Activated naive CD4-positive, alpha-beta T cell treated with anti-CD3 and anti-CD28 coated beads for 36 hours (primary cell): Measurements from ENCODE around the gene CAPN9. TPM values are rescaled to one million over a fixed set of nuclear protein-coding genes. Genes with fewer than 3 reads are reported as not detected.
"Not testable (repeated sequence)": the region's sequence is repeated elsewhere in the genome, so short reads cannot be mapped to it uniquely, and the experiment has no call there.

Source experiments
- CTCF ChIA-PET: fragments of 350-600 bp; sonication (Branson Sonifier 250); formaldehyde crosslinking; loops from one replicate; lab custom pipeline; 2021; ENCODE audit warnings: antibody characterized with exemption; lab: Charles Lee
- DNase-seq: peaks from one replicate; pipeline ENCODE4 v3.0.0-alpha.2; 2020
- H3K27ac Mint-ChIP-seq: one replicate; pipeline ENCODE4 v1.8.0; 2021; ENCODE audit warnings: mild to moderate bottlenecking, mixed read lengths
- H3K27me3 Mint-ChIP-seq: one replicate; pipeline ENCODE4 v1.8.0; 2021; ENCODE audit warnings: low read depth, mixed read lengths
- H3K36me3 Mint-ChIP-seq: one replicate; pipeline ENCODE4 v1.8.0; 2021; ENCODE audit warnings: low read depth, mixed read lengths
- H3K4me1 Mint-ChIP-seq: one replicate; pipeline ENCODE4 v1.8.0; 2021; ENCODE audit warnings: low read depth, mixed read lengths
- H3K4me3 Mint-ChIP-seq: one replicate; pipeline ENCODE4 v1.8.0; 2021; ENCODE audit warnings: mild to moderate bottlenecking, moderate library complexity, mixed read lengths
- H3K9me3 Mint-ChIP-seq: one replicate; pipeline ENCODE4 v1.8.0; 2021; ENCODE audit warnings: mixed read lengths
- intact Hi-C: fragments of 100-400 bp; cut with micrococcal nuclease; formaldehyde crosslinking; loops from one replicate; pipeline ENCODE4 v1.15.1; 2023
- total RNA-seq, 2 experiments: library from RNA; stranded (reverse); gene quantifications; one replicate each; pipeline ENCODE4 v1.2.3, GENCODE V29; 2021

The CAPN9 gene
- total RNA-seq, 2 experiments from 2014 or later = not detected

DNA sequence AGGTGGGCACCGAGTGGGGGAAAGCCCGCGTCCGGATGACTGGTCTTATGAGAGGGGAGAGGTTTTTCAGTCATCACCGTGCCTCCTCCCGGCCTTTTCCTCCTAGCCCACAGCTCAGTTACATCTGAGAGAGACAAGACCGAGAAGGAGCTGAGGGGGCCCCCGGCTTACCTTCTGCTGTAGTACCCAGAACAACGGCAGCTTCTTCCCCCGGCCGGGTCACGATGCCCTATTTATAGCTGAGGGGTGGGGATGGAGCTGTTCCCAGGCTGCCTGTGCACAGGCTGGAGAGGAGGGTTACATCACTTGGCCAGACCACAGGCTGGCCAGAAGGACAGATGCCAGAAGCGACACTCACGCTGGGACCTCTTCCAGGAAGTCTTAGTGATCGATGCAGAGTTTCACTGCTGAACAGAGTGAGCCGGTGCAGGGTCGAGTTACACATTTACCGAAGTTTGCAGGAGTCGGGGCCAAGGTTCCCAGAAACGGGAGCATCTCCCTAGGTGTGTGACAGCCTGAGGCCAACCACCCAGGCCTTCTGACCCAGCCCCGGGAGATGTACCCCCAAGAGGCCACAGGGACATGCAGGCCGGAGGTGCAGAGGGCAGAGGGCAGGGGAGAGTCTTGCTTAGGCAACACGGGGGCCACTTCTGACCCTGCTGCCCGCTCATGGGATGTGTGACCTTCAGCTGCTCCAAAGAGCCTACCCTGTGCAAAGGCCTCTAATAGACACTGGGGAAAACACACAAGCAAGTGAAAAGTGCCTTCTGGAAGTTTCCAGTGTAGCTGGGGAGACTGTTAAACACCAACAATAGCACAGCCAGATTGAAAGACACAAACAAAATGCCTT, 33.0 kb upstream of the CAPN9 start, which contains the start of gene AGT:
AGT (minus strand) TSS at position 208 of the 850 bp plus-strand sequence. CDS start 3,299 bp downstream, outside the sequence.
- Mint-ChIP-seq H3K4me3 (no peak within 1 kb of the TSS), H3K4me1 (no peaks in the 10 kb centered on the region), H3K27me3 (peaks cover 6% of the 10 kb centered on the region), H3K9me3 (peaks cover 5% of the 10 kb centered on the region), H3K36me3 (no peaks in the 10 kb centered on the region), H3K27ac (no peak within 1 kb of the TSS)
- no peak for DNase-seq
- CTCF ChIA-PET = no interaction called here
- intact Hi-C loops = no loop called here

GRCh38 chr1:230715510-230715909, 31.7 kb upstream of the CAPN9 start:
- CTCF ChIA-PET = no interaction called here
- Mint-ChIP-seq H3K4me1 (no peaks in the 10 kb centered on the region), H3K9me3 (peaks cover 5% of the 10 kb centered on the region), H3K27me3 (peaks cover 6% of the 10 kb centered on the region), H3K36me3 (no peaks in the 10 kb centered on the region), H3K4me3 (no peak overlapping the region), H3K27ac (no peak overlapping the region)
- intact Hi-C loops = no loop called here
- no peak for DNase-seq

DNA sequence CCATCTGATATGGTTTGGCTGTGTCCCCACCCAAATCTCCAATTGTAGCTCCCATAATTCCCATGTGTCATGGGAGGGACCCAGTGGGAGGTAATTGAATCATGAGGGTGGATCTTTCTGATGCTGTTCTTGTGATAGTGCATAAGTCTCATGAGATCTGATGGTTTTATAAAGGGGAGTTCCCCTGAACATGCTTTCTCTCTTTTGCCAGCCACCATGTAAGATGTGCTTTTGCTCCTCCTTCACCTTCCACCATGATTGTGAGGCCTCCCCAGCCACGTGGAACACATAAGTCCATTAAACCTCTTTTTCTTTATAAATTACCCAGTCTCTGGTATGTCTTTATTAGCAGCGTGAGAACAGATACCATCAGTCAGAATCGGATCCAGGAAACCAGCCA, 30.7 kb upstream of the CAPN9 start:
- CTCF ChIA-PET, H3K27ac Mint-ChIP-seq, H3K9me3 Mint-ChIP-seq: not testable (repeated sequence)

DNA sequence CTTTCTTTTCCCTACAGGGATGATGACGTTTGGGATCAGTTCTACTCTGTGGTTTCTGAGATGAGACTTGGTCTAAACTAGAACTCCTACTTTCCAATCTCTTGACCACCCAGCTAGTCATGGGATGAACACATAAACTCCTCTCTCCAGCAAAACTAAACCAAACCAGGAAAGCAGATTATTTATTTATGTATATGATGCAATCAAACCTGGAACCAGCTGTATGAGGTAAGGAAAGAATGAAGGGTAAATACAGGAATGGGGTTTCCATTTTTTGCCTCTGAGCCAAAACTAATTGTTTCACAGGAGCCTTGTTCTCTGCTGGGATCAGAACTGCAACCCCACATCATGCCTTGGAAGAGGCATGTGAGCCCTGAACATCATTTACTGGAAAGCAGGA, 29.9 kb upstream of the CAPN9 start:
- Mint-ChIP-seq H3K36me3 (no peaks in the 10 kb centered on the region), H3K27ac (no peak overlapping the region), H3K27me3 (peaks cover 6% of the 10 kb centered on the region), H3K4me1 (no peaks in the 10 kb centered on the region), H3K9me3 (peaks cover 10% of the 10 kb centered on the region), H3K4me3 (no peak overlapping the region)
- CTCF ChIA-PET = no interaction called here
- no peak for DNase-seq
- intact Hi-C loops = no loop called here

More for the DNA sequence above, 30.7 kb upstream of the CAPN9 start:
- intact Hi-C loops, H3K27me3 Mint-ChIP-seq, H3K4me3 Mint-ChIP-seq, H3K4me1 Mint-ChIP-seq, DNase-seq, H3K36me3 Mint-ChIP-seq: not testable (repeated sequence)

DNA sequence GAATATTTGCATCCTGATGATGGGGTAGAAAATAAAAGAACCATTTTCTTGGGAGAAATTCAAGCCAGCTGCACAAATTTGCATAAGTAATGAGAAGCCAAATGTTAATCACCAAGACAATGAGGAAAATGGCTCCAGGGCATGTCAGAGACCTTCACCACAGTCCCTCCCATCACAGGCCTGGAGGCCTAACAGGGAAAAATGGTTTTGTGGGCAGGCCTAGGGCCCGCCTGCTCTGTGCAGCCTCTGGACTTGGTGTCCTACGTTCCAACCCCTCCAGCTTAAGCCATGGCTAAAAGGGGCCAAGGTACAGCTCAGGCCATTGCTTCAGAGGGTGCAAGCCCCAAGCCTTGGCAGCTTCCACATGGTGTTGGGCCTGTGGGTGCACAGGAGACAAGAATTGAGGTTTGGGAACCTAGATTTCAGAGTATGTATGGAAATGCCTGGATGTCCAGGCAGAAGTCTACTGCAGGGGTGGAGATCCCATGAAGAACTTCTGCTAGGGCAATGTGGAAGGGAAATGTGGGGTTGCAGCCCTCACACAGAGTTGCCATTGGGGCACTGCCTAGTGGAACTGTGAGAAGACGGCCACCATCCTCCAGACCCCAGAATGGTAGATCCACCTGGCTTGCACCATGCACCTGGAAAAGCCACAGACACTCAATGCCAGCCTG, 25.2 kb upstream of the CAPN9 start:
- DNase-seq, H3K4me1 Mint-ChIP-seq, H3K4me3 Mint-ChIP-seq, H3K27ac Mint-ChIP-seq, H3K9me3 Mint-ChIP-seq, H3K27me3 Mint-ChIP-seq, CTCF ChIA-PET, H3K36me3 Mint-ChIP-seq, intact Hi-C loops: not testable (repeated sequence)

- no peak for DNase-seq
- H3K36me3 Mint-ChIP-seq = no peaks in the 10 kb centered on the region
These were observed 21.8 kb upstream of the CAPN9 start for GRCh38 chr1:230725256-230726012.

GRCh38 chr1:230728710-230729392, 18.3 kb upstream of the CAPN9 start:
- H3K27me3 Mint-ChIP-seq = peaks cover 4% of the 10 kb centered on the region
- H3K4me3 Mint-ChIP-seq = no peak overlapping the region
- no peaks in the 10 kb centered on the region for H3K4me1 Mint-ChIP-seq
- DNase-seq = no peak
- H3K36me3 Mint-ChIP-seq = no peaks in the 10 kb centered on the region
- CTCF ChIA-PET = no interaction called here
- intact Hi-C loops = no loop called here
- no peaks in the 10 kb centered on the region for H3K9me3 Mint-ChIP-seq
- H3K27ac Mint-ChIP-seq = no peak overlapping the region

More at GRCh38 chr1:230725256-230726012, 21.8 kb upstream of the CAPN9 start:
- peaks cover 3% of the 10 kb centered on the region for H3K27me3 Mint-ChIP-seq
- no peak overlapping the region for H3K4me3 Mint-ChIP-seq
- H3K4me1 Mint-ChIP-seq = no peaks in the 10 kb centered on the region
- CTCF ChIA-PET = no interaction called here
- H3K27ac Mint-ChIP-seq = no peak overlapping the region
- H3K9me3 Mint-ChIP-seq = peaks cover 5% of the 10 kb centered on the region
- intact Hi-C loops = no loop called here

DNA sequence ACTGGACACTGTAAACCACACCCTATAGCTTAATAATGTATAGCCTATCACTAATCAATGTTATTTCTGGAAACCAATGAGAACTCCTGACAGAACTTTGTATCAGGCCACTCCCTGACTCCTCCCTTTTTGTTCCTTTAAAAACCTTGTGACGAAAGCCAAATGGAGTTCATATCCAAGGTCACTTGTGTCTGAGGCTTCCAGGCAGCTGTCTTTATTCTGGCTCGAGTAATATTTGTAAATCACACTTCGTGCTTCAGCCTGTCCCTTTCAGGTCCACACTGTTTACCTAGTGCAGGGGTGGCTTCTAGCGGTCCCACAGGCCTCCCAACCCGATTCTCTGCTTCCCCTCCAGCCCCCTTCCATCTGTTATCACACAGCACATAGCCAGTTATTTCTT, 16.2 kb upstream of the CAPN9 start:
- H3K4me1 Mint-ChIP-seq = no peaks in the 10 kb centered on the region
- H3K36me3 Mint-ChIP-seq = no peaks in the 10 kb centered on the region
- peaks cover 4% of the 10 kb centered on the region for H3K27me3 Mint-ChIP-seq
- no peak for DNase-seq
- H3K27ac Mint-ChIP-seq = no peak overlapping the region
- H3K4me3 Mint-ChIP-seq = no peak overlapping the region
- CTCF ChIA-PET = no interaction called here
- H3K9me3 Mint-ChIP-seq = no peaks in the 10 kb centered on the region
- intact Hi-C loops = no loop called here

DNA sequence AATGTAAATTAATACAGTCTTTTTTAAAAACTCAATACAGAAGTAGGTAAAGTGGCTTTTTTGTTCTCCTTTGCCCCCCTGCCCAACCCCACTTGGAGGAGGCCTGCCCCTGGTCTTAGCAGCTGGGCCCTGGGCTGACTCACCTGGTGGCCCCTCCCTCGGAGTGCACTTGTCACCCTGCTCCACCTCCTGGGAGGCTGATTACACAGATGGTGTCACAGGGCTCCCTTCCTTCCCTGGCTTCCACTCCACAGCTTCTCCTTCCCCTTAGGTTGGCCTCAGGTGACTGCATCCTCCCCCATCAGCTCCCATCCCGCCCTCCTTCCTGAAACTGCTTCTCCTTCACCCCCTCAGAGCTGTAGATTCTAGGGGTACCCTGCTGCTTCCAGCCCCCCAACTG, 11.7 kb upstream of the CAPN9 start:
- Mint-ChIP-seq H3K27me3 (peaks cover 18% of the 10 kb centered on the region), H3K4me1 (no peaks in the 10 kb centered on the region), H3K27ac (no peak overlapping the region), H3K36me3 (no peaks in the 10 kb centered on the region), H3K9me3 (peaks cover 4% of the 10 kb centered on the region), H3K4me3 (no peak overlapping the region)
- intact Hi-C loops = no loop called here
- CTCF ChIA-PET = no interaction called here
- DNase-seq = no peak

DNA sequence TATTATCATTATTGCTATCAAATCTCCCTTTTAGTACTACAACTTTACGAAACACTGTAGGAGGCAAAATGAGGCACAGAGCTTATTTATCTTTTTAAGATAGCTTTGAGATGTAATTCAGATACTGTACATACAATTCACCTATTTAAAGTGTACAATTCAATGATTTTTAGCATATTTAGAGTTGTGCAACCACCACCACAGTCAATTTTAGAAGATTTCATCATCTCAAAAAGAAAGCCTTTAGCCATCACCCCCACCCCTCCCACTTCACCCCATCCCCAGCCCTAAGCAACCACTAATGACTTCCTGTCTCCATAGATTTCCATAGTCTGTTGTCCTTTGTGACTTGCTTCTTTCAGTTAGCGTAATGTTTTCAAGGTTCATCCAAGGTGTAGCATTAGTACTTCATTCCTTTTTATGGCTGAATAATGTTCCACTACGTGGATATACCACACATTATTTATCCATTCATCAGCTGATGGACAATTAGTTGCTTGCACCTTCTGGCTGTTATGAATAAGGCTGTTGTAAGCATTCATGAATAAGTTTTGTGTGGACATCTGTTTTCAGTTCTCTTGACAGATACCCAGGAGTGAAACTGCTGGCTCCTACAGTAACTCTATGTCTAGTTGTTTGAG, 9.4 kb upstream of the CAPN9 start:
- H3K4me3 Mint-ChIP-seq = no peak overlapping the region

DNA sequence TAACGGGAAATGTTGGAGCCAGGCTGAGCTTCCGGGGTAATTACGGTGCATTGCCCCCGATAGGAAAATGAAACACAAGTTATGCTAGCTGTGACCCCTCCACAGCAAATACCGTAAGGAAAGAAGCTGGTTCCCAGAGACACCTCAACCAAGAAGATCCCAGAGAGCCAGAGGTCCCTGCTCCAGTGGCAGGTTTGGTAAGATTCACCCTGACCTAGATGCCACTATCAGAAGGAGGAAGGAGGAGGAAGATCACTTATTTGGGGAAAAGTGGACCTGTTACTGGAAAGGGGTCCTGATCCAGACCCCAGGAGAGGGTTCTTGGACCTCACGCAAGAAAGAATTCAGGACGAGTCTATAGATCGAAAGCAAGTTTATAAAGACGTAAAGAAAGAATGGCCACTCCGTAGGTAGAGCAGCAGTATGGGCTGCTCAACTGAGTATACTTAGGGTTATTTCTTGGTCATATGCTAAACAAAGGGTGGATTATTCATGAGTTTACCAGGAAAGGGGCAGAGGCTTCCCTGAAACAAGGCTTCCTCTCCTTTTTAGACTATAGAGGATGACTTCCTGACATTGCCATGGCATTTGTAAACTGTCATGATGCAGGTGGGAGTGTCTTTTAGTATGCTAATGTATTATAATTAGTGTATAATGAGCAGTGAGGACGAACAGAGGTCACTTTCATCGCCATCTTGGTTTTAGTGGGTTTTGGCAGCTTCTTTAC, 7.5 kb upstream of the CAPN9 start:
- Mint-ChIP-seq H3K4me1 (no peaks in the 10 kb centered on the region), H3K36me3 (no peaks in the 10 kb centered on the region), H3K4me3 (no peak overlapping the region), H3K27me3 (peaks cover 17% of the 10 kb centered on the region), H3K27ac (no peak overlapping the region), H3K9me3 (peaks cover 4% of the 10 kb centered on the region)
- DNase-seq = no peak
- CTCF ChIA-PET = no interaction called here
- intact Hi-C loops = no loop called here

More for the DNA sequence above, 9.4 kb upstream of the CAPN9 start:
- Mint-ChIP-seq H3K36me3 (no peaks in the 10 kb centered on the region), H3K9me3 (peaks cover 4% of the 10 kb centered on the region), H3K27me3 (peaks cover 17% of the 10 kb centered on the region), H3K27ac (no peak overlapping the region), H3K4me1 (no peaks in the 10 kb centered on the region)
- DNase-seq = no peak
- intact Hi-C loops = no loop called here
- CTCF ChIA-PET = no interaction called here
